HG03439 (cell line): ENCODE data around the gene CHML.

Experiments used
- ATAC-seq: cut with Tn5 transposase; IDR thresholded peaks from one replicate; pipeline ENCODE4 v1.9.1; 2021; ENCODE audit warnings: mild to moderate bottlenecking, moderate library complexity; ENCODE audit not compliant: unreplicated experiment

CHML gene

DNA sequence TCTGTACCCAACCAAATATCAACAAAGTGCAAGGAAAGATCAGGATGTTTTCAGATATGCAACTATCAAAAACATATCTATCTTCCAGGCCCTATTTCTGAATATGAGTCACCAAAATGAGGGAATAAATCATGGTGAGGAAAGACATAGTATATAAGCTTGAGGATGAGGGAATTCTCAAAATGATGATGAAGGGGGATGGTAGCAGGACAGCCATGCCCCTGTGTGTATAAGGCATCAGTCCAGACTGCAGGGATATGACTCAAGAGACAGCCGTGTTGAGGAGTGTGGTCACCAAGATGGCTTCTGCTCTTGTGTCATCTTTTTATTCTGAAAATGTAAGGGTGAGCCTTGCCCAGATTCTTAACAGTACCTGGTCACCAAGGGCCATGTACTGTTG, 7.5 kb upstream of the CHML start:
- ATAC-seq = no peak

DNA sequence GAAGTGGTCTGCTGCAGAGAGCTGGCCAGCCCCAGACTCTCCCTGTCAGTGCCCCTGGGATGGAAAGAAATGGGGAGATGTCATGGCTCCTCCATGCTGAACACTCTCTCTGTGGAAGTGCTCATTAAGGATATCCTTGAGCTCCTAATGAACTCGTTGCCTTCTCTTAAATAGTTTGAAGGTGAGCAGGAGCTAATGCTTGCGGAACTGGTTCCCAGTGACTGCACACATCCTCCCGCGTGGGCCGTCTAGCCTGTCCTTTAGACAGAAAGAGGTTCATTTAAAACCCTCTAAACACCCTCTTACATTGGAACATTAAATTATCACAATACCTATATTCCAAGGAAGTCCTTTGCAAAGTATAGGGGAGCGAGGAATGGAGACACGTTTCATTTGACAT, 6.0 kb upstream of the CHML start:
- no peak for ATAC-seq

DNA sequence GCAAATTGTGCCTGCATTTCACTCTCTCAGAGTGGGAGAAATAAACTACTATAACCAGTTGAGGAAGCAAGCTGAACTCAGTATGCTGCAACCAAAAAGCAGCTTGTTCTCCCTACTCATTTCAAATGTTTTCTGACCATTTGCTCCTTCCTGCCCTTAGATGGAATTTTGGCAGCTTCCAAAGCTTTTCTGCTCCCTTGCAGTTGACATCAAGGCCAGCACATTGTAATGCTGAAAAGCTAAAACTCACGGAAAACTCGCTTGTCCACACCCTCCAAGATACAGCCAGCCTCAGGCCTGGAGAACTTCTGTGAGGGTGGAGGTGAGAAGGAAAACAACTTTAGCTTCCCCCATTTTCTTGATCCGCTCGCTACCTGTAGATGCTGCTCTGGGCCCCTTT, 5.0 kb upstream of the CHML start:
- no peak for ATAC-seq

DNA sequence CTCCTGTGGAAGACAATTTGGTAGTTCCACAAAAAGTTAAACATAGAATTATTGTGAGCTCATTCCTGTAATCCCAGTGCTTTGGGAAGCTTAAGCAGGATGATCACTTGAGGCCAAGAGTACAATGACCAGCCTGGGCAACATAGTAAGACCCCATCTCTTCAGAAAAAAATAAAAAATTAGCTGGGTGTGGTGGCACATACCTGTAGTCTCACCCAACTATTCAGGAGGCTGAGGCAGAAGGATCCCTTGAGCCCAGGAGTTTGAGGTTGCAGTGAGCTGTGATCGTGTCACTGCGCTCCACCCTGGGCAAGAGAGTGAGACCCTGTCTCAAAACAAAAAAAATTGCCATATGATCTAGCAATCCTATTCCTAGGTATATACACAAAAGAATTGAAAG, 4.1 kb upstream of the CHML start:
- ATAC-seq = no peak

DNA sequence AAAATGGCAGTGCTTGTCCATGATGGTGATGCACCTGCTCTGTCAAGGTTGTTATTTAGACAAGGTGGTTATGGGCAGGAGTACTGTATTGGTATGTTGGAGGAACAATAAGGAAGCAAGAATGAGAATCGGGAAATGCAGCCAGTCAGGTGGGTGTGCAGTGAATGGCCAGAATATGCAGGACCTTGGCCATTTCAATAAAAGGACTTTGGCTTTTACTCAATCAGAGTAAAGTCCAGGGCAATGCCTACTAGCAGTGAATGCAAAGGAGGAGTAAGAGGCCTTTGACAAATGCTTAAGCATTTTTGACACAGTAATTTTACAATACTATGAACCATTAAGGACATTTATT, 2.4 kb upstream of the CHML start:
- no peak for ATAC-seq

DNA sequence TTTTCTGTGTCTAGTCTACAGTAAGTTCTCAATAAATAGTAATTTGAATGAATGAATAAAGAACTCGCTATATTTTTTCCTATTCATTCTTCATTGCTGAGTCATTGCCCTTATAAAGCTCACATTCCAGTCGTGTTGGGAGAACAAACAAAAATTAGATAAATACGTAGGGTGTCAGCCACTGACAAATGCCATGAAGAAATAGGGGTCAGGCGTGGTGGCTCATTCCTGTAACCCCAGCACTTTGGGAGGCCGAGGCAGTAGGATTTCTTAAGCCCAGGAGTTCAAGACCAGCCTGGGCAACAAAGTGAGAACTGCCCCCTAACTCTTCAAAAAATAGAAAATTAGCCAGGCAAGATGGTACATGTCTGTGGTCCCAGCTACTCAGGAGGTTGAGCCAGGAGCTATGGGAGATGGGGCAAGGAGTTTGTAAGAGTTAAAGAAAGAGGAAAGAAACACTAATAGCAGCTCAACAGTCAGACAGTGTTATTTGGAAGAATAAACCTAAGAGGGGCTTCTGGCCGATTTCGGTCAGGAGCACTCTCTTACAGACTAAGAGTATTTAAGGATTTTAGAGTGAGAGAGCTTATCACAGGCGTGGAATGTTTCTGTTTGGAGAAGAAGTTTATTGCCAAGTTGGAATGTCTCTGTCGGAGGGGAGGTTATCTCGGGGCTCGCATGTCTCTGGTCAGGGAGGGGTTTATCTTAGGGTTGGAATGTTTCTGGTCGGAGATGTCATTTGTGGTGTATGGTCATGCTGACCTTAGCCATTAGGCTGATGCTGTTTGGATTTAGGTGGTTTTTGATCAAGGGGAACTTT, 1.8 kb upstream of the CHML start:
- ATAC-seq = no peak

DNA sequence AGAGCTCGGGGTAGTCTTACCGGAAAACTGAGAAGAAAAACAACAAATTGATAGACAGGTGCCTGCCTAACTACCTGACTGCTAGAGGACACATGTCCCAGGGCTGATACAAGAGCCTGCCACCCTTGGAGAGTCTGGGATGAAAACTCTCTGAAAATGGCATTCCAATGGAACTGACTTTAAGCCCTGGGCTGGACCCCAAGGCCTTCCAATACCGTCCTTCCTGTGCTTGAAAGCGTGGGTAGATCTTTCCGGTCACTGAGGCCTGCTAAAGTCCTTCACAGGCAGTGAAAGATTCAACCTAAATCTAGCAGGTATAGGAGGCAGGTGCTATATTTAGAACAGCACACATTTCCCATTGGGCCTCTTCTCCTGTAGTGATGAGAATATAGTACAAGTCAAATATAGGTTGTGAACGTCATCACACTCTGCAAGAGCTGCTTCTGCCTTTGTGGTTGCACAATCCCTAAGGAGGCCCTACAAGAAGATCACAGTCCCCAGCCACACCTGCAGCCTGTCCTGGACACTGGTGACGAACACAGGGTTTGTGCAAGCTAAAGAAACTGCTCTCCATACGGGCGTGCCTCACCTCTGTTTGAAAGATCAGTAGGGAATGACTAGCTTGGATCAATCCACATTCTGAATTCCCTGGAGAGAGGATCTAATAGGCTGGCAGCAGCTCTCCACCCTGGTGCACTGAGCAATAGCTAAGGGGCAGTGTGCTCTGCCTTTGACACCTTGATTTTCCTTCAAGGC, 876 bp upstream of the CHML start:
- ATAC-seq = no peak

DNA sequence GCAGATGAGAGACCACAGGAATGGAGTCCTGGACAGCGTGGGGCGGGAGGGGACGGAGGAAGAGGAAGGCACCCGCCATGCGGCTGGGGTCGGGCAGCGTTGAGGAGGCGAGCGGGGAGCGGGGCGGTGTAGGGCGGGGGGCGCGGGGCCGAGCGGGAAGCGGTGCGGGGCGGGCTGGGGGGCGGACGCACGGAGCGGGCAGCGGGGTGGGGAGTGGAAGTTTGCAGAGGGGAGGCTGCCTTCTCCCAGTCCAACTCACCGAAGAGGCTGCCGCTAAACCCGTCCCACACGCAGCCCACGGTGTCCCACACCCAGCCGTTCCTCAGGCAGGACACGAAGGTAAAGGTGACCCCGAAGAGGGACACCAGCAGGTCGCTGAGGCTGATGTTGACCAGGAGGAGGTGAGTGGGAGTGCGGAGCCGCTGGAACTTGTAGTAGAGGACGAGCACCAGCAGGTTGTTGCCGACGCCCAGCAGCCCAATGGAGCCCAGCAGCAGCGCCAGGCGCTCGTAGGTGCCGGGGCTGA, 483 bp downstream of the CHML start:
- ATAC-seq = peak; percentile 49

DNA sequence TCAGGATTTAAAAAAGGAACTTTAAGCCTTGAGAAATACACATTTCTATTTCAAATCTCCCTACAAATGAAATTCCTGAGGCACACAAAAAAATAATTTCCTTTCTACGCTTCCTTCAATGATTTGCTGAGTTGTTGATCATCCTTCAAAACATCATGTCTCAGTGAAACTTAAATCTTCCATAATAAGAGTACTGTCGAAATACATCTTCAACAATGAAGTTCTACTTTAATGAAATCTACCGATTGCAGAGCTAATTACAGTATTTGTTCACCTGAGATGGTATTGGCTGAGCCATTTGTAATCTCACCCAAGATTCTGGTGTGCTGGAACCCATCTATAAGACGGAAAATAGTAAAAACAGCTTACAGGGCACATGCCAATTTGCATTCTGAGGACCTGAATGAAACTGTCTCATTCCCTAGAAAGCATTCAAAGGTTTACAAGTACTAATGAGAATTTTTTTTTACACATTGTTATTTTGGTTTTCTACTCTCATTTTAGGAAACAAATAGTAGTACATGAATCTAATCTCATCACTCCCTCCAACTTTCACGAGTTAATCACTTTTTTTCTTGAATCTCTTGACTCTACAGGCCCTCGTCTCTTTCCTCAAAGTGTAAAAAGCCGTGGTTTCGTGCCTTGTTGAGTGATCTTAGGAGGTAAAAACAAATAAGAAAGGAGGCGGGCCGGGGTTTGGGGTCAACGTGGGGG, 1.1 kb downstream of the CHML start:
- no peak for ATAC-seq

DNA sequence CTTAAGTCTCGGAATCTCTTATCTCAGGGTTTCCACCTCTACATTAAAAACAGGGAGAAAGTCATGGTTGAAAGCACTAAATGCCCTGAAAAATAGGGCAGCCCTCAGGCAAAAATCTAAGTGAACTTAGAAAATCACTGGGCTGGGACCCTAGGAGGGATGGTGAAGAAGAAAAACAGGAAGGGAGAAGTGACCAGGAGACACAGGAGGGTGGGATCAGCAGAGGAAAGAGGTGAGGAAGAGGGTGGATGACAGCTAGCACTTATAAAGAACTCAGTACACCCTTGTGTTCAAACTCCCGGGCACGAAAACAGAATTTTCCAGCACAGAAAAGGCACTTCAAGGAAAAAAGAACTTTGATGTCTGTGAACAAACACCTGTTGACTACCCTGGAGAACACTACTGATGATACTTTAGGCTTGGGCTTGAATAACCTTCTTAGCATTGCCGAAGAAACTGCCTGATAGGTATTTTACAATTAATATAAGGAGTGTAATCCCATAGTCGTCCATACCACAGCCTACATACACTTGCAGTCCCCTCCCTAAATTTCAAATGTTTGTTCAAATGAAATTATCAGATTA, 2.0 kb downstream of the CHML start:
- no peak for ATAC-seq

DNA sequence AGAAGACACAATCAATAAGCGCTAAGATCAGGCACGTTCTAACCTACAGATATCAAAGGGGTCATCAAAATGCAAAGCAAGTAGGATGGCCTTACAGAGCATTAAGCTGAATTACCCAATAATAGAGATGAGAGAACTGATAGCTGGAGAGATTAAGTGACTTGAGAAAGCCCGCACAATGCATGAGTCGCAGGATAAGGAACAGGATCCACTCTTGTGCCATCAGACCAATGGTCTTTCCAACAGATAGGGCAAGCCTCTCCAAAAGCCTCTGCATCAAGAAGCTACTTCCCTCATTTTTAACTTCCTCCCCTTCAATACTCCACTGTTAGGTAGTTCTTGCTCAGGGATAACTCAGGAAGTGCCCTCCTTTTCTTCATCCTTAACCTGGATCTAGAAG, 2.6 kb downstream of the CHML start:
- no peak for ATAC-seq

DNA sequence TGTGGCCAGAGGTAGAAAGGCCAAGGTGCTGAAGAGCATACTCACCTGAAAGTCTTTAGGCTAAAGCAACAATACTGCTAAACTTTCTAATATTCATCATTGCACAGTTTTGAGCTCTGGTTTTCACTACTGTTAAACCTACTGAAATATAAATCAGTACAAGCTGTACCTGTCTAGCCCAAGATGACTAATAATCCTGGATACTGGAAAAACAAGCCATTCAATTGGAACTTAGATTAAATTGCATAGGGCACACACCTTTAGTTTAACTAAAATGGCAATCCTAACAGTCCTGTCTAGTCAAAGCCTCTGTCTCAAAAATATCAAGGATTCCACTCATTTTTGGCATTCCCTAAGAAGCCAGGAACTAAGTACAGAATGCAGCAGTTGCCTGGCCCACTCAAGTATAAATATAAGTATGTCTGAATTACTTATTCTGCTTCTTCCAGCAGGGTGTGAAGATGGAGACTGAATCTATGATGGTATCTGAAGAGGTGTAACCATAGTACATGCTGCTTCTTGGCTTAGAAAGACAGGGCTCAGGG, 3.1 kb downstream of the CHML start:
- no peak for ATAC-seq

DNA sequence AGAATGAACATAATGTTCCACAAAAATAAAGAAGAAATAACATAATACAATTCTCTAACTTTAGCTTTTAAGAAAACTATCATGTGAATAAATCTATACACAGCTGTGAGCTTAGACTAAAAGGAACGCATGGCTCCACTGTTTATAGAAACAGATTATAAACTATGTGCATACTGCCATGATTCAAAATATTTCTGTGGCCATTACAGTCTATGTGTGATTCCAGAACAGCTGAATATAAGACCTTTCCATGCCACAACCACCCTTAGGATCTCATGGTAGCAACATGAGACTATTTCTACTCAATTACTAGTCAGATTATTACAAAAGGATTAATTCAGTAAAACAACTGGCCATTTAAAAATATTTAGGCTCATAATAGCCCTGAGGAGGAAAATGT, 3.9 kb downstream of the CHML start:
- ATAC-seq = no peak

DNA sequence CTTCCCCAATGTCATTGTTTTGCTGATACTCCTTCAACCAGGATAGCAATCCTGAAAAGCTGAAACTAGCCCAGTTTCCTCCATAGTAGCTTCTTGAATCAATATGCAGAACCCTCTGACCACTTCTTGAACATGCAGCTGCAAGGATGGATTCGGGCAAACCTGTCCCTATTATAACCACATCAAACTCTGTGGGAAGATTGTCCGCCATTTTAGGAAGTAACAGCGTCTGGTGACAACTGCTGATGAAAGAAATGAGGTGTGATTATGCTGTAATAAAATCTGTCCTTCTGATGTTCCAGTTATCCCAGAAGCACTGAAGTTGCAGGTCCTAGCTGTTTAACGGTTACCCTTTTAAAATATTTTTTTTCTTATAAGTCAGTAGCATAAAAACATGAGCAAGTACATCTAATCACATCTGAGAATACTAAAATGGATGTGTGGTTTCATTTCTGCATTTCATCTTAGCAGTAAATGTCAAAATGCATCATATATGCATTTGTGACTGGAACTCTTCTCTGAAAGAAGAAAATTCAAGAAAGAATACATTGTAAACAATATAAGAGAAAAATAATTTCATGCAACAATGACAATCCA, 4.5 kb downstream of the CHML start:
- ATAC-seq = no peak

DNA sequence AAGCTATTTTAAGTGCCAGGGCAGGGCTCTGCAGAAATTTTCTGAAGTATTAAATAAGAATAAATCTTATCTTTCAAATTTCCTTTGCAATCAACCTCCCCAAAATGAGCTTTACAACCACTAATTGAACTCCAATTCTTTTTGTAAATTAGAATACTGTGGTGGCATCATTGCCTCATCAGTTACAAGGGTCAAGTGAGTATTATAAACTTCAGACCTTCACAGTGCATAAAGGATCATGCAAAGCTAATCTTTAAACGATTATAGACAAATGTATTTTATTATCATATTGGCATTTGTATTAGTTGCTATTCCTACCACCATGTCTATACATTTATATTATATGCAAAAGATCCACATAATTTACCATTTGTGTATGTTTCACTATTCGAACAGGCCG, 7.2 kb downstream of the CHML start:
- ATAC-seq = no peak

DNA sequence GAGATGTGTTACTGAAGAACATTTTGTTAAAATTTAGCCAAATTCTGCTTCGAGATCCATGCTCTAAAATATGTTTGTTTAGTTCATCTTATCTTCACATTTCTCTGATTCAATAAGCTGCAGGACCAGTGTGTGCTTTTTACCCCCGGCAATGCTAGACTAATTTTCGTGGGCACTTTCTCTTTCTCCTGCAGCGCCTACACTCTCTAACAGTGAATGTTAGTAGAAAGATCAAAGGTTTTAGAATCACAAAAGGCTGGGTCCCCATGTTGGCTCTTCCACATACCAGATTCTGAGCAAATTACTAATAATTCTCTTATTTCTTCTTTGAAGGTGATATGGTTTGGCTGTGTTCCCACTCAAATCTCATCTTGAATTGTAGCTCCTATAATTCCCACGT, 8.5 kb downstream of the CHML start:
- ATAC-seq = no peak

DNA sequence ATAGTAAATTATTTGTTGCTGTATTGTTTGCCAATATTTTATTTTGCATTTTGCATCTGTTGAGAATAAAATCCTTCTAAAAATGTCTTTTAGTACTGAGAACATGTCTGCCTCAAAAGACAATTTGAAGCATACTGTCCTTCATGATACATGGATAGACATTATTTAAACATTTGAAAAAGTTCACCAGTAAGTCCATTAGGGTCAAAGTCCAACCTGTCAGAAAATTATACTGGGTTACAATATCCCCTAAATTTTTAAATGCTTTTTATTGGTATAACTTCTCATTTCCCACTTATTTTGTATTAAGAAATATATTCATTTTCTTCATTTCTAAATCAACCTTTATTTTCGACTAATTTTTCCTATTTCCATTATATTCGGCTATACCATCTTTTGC, 9.3 kb downstream of the CHML start:
- no peak for ATAC-seq

DNA sequence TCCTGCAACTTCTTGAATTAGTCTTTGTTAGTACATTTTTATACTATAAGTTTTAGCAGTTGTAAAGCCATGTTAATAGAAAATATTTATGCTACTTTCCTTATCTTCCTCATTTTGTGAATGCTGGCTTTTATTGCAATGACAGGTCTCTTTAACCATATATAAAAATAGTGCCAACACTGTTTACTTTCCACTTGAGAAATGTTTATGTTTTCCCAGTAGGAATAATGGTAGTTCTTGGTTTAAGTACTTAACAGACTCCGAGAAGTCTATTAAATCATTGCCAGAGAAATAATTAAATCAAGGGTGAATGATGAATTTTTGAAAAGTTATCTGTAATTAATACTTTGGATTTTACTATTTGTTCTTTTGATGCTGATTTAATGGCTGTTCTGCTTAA, 9.7 kb downstream of the CHML start:
- ATAC-seq = no peak

DNA sequence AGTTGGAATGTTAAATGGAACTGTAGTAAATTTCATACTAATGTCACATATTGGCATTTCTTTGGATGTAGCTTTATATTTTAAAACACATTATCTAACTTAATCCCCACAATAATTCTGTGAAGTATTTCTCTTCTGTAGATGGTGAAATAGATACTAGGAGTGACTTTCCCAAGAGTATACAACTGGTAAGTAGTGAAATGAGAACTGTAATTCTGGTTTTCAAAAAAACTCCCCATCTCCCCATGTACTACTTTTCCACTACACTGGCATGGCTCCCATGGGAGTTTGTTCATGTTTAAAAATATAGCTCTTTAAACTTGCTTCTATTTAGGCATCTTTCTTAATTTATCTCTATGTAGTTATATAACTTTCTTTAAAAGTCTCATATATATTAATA, 10.2 kb downstream of the CHML start:
- no peak for ATAC-seq

DNA sequence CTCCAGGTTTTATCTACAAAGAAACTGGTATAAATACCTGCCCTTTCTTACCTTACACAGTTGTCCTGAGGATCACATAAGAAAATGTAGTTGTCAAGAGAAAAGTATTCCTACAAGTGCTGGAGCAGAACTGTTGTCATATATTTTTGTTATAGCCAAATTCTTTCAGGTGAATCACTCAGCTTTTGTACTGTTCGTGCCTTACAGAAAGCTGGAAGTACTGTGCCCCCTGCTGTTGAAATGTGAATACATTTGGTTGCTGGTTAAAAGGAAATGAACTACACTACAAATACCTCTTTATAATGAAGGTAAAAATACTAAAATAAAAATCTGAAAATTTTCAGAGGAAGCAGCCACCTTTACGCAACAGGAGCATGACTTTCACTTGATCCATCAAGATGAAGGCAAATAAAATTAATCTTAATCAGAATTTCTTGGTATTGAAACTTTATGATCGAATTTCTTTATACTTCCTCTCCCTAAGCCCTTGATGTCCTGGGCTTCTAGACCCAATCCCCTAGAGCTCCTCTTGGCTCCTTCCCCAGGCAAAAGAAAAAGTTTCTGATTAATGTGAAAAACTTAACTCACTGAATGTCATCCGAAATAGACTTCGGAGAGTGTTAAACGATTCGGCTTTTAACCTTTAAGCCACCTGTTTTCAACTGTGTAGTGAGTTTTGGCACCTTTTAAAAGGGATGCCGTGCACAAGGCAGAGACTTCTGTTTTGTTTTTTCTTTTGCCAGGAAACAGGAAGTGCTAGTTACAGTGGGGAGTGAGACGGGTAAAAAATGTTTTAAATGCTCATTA, 12.5 kb downstream of the CHML start:
- ATAC-seq = peak; percentile 75
